Epithelial cell of proximal tubule (primary cell): ENCODE data around the gene GET4. TPM values are rescaled to one million over a fixed set of nuclear protein-coding genes. Genes with fewer than 3 reads are reported as not detected.

Source experiments
- DNase-seq: peaks from one replicate; pipeline ENCODE4 v3.0.0-alpha.2; 2011; ENCODE audit warnings: low read depth
- H3K4me3 ChIP-seq: 2 replicates; pipeline ENCODE4 v1.5.1; 2011; ENCODE audit warnings: low read depth, mild to moderate bottlenecking, low read length
- total RNA-seq: library from RNA; depleted of rRNA; stranded (reverse); fragments of >200 nt; gene quantifications from 2 replicates; pipeline ENCODE4 v1.2.3, GENCODE V29; 2015
- TF ChIP-seq, protein P1 (sequence below): conservative IDR thresholded peaks from 2 replicates; pipeline ENCODE4 v1.5.1; 2012; ENCODE audit warnings: low read depth, mild to moderate bottlenecking, low read length

The GET4 gene
- total RNA-seq, 1 donor from 2014 or later, result 32.6 TPM

DNA sequence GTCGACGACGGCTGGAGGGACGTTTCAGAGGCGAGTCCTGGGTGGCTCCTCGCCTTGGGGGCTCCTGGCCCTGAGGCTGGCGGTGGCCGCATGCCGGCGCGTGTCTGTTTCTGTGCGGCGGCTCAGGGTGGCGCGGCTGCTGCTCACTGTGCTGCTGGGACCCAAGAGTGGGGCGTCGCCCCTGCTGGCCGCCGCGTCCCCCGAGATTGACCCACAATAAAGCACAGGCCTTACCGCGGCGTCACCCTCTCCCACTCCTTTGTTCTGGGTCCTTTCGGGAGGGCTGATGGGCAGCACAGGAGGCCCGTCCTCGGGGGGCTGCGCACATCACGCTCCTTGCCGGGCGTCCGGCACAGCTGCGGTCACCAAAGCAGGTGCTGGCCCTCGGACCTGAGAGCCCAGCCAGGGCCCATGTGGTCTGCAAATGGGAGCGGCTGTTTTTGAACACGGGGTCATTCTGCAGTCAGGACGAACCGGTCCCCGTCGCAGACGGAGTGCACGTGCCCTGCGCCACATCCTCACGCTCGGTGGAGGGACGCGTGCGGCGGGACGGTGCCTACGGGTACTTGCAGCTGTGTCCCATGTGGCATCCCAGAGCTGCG, 19.2 kb downstream of the GET4 start:
- no peak for DNase-seq
- TF ChIP-seq, protein P1, sequence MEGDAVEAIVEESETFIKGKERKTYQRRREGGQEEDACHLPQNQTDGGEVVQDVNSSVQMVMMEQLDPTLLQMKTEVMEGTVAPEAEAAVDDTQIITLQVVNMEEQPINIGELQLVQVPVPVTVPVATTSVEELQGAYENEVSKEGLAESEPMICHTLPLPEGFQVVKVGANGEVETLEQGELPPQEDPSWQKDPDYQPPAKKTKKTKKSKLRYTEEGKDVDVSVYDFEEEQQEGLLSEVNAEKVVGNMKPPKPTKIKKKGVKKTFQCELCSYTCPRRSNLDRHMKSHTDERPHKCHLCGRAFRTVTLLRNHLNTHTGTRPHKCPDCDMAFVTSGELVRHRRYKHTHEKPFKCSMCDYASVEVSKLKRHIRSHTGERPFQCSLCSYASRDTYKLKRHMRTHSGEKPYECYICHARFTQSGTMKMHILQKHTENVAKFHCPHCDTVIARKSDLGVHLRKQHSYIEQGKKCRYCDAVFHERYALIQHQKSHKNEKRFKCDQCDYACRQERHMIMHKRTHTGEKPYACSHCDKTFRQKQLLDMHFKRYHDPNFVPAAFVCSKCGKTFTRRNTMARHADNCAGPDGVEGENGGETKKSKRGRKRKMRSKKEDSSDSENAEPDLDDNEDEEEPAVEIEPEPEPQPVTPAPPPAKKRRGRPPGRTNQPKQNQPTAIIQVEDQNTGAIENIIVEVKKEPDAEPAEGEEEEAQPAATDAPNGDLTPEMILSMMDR, result no peak
- H3K4me3 ChIP-seq, result no peak overlapping the region

DNA sequence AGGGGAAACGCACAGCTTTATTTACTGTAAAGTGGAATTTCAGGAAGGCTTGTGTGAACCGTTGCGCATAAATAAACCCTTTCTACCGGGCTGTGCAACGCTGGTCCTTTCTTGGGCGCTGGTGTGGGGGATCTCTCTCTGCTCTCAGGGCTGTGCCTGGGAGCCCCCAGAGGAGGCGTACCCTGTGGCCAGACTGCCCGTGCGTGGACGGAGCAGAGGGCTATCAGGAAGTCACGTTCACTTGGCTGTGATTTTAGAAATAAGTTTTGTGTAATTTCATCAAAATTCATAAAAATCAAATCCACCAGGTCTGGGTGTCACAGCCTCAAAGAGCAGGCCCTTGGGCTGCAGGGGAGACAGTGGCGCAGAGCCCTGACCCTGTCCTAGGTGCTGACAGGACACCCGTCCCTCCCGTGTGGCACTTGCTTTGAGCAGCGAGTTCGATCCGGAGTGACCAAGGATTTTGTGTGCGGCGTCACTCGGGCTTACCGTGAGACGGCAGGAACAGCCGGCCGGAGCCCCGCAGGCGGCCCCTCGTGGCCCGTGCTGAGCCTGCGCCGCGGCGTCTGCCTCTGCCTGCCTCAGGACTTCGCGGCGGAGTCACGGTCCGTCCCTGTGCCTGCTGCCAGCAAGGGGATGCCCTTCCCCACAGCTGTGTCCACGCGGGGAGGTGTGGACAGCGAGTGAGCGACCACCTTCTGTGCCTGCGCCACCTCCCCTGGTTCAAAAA, 20.2 kb downstream of the GET4 start:
- DNase-seq, result no peak
- TF ChIP-seq, protein P1, result no peak
- H3K4me3 ChIP-seq, result no peak overlapping the region

DNA sequence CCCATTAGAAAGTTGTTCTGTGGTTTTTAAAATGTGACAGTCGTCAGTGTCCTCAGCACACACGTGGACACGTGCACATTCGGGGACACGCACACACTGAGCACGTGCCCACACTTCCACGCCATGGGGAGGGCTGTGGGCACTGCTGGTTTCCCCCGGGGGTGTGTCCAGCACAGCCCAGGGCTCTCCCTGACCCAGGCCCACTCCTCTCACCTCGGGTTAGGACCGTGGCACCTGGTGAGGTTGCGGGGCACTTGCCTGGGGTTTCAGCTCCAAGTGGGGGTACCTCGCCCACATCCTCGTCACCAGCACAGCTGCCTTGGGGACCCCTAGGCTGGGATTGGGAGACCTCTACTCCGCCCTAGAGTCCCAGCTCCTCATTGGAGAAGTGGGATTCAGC, 20.7 kb downstream of the GET4 start:
- no peak overlapping the region for H3K4me3 ChIP-seq
- TF ChIP-seq, protein P1, result no peak
- DNase-seq, result no peak

DNA sequence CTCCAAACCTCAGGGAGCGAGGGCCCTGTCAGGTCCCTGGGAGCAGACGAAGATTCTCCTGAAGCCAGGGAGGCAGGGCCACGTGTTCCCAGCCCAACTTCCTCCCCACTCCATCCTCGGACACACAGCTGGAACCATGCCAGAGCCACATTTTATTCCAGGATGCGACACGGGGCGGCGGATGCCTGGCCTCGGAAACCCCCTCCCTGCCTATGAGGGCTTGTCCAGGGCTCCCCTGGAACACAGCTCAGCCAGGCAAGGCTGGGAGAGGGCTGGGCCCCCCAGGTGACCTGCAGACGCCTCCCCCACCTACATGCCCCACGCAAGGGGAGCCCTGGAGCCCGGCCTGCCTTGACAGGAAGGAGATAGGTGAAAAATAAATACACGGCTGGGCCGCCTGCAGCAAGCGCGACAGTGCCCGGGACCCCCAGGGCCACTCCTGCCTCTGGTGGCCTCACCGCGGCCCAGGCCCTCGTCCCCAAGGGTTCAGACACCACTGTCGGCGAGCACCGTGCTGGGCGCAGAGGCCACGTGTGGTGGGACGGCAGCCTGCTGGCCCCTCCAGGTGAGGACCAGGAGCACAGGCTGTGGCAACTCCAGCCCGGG, 21.5 kb downstream of the GET4 start:
- no peak for DNase-seq
- no peak overlapping the region for H3K4me3 ChIP-seq
- TF ChIP-seq, protein P1, result no peak

DNA sequence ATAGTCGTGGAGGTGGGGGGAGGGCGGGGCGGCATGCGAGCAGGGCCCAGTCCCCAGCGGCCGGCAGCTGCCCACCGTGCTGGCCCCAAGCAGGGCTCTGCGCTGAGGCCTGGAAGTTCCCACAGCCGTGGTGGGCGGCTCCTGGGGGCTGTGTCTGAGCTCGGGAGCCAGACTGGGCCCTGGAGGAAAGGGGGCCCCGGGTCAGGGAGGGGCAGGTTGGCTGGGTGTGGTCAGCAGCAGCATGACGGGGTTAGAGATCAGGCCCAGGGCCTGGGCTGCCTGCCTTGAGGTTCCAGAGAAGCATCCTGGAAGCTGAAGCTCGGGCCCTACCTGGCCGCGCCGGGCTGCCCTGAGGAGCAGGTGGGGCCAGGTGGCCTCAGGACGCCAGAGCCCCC, 22.1 kb downstream of the GET4 start:
- TF ChIP-seq, protein P1, result no peak
- no peak for DNase-seq
- H3K4me3 ChIP-seq, result no peak overlapping the region

DNA sequence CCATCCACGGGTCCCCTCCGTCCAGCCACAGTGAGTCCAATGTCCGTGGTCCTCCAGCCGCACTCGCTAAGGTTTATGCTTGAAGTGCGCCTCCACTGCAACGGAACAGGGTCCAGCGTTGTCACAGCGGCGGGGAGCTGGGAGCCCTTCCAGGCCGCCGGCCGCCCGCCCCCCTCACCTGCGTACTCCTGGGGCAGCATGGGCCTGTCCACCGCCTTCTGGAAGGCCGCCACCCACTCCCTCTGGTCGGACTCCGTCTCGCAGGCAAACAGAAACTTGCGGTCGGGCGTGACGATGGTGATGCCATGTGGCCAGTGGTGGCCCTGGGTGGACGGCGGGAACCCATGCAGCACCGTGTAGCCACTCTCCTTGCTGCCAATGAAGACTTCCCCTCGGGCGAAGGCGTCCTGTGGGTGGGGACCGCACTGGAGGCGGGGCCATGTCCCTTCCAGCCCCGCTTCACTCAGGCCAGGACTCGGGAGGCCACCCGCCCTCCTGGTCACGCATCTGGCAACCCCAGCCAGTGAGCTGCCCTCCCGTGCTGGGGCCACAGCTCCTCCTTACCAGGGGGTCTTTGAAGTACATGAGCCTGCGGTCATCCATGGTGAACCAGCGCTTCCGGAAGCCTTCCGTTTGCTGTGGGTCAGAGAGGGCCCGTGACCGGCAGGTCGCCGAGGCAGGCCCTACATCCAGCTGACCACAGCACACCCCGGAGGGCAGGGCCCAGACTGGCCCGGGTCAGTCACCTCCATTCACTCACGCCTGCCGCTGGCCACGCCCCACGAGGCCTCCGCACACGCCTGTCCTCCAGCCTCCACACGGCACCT, 22.7 kb downstream of the GET4 start:
- TF ChIP-seq, protein P1, result no peak
- DNase-seq, result no peak
- no peak overlapping the region for H3K4me3 ChIP-seq
